DLD1 (cell line): ENCODE data around the gene BAAT.
"Not testable (repeated sequence)": the region's sequence is repeated elsewhere in the genome, so short reads cannot be mapped to it uniquely, and the experiment has no call there.

Experiments
- in situ Hi-C: cut with HindIII; loops from 2 replicates; pipeline ENCODE4 v1.10.0; 2017; ENCODE audit warnings: low sequenced_read_pairs

Gene BAAT

GRCh38 chr9:101384873-101385536, at the start of gene BAAT:
Gene BAAT, minus strand, starts transcription at chr9:101385006. Its CDS starts 13,602 bp downstream, at chr9:101371404.
- in situ Hi-C loops = not testable (repeated sequence)

DNA sequence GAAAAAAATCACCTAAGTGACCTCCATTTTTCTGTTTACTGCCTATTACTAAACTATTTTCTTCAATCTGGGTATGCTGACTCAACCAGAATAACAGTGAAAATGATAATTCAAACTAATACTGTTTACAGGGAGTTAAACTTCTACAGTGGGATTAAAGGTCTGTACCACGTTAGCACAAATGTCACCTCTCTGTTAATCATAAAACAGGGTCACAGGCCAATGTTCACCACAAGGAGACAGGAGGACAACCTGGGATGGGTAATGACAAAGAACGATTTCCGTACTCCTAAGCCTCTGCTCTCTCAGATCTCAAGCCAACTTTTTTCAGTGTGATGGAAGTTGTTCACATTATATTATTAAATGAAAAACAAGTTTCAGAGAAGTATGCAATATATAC, 48.4 kb upstream of the BAAT start:
- in situ Hi-C loops = no loop called here

DNA sequence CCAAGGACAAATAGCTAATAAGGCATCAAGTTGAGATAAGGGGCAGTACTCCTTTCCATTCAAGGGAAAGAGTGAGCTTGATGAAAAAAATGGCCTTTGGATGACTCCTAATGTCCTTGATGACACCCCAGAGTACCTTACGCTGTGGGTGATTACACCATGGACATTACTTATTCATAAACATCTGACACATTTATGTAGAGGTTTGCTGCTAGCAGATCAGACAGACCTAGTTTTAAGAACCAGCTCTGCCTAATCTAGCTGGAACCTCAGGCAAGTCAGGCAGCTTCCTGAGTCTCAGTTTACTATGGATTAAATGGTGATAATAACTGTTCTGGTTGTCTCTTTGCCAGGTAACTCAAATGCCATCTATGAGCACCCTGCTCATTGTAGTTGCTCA, 47.9 kb upstream of the BAAT start:
- in situ Hi-C loops = no loop called here

GRCh38 chr9:101432171-101432570, 47.4 kb upstream of the BAAT start:
- in situ Hi-C loops = no loop called here

DNA sequence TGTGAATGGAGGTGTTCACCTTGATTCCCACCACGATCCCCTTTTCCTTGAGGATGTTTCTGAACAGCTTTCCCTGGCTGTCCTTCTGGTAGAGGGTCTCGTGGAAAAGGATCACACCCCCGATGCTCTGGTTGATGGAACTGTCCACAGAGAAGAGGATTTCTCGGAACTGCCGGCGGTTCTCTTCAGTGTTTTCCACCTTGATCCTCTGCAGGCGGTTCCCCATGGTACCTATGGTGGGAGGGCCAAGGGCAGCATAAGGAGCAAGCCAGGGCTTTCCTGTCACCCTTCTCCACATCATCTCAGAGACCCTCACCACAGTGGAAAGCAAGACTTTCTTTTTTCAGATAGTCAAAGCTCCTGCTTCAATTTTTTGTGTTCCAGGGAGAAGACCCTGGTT, 44.9 kb upstream of the BAAT start:
- in situ Hi-C loops = no loop called here

- in situ Hi-C loops = no loop called here
Measured at GRCh38 chr9:101428909-101429308, 44.1 kb upstream of the BAAT start.

DNA sequence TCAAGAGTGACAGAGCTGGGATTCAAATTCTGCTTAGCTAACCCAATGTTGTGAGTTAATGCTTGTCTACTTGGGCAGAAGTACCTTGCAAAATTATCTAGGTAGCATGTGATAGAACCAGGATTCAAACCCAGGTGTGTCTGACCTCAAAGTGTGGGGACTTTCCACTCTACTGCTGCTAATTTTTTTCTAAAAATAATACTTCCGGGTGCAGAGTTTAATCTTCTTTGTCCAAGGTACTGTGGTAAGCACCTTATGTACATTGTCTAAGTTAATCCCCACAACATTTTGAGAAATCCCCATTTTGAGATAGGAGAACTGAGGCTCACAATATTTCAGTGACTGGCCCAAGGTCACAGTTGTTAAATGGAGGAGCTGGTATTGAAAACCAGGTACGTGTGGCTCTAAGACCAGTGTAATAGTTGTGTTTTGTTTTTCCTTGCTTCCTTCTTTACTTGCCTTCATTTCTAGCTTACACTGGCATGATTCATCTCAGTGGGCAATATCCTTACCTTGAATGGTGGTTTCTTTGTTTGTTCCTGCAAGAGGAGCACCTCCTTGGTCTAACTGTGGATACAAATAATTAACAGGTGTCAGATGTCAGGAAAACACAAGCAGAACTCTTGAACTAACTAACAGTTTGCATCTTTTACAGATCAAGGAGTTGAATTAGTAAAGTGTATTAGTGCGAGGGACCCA, 43.3 kb upstream of the BAAT start:
- in situ Hi-C loops = no loop called here

GRCh38 chr9:101427358-101427757, 42.6 kb upstream of the BAAT start:
- in situ Hi-C loops = no loop called here

DNA sequence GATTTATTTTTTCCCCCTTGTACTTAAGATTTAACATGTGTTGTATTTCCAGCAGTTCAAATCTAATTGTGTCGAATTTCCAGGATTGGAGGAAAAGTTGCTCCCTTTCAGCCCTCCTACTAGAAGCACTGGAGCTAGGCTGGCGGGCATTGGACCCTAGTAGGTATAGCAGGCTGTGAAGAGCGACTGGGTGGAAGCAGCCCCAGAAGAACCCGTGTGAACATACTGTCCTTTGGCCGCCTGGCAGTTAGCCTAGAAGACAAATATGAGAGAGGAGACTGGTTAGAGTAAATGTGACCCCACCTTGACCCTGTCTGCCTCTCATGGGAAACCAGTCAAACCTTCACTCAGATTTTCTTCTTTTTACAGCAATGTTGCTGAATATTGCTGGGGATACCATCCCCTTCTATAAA, 36.9 kb upstream of the BAAT start:
- in situ Hi-C loops = no loop called here

GRCh38 chr9:101419863-101420262, 35.1 kb upstream of the BAAT start:
- in situ Hi-C loops = no loop called here

- in situ Hi-C loops = no loop called here
Measured at GRCh38 chr9:101418518-101419430, 34.0 kb upstream of the BAAT start.

- in situ Hi-C loops = no loop called here
Measured at GRCh38 chr9:101417977-101418376, 33.2 kb upstream of the BAAT start.

DNA sequence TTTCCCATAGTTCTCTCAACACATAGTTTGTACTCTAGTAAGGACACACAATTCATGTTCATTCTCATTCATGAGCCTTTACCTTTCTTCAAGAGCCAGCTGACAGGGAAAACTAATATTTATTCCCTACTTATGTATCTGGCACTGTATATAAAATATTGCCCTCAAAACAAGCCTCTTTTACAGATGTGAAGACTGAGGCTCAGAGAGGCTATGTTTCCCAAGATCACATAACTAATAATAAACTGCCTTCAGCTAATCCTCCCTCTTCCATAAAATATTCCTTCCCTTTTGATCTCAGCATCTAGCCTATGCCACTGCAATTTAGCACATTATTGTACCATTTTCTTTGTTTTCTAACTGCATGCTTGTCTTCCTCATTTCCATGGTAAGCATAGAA, 32.6 kb upstream of the BAAT start:
- in situ Hi-C loops = no loop called here

DNA sequence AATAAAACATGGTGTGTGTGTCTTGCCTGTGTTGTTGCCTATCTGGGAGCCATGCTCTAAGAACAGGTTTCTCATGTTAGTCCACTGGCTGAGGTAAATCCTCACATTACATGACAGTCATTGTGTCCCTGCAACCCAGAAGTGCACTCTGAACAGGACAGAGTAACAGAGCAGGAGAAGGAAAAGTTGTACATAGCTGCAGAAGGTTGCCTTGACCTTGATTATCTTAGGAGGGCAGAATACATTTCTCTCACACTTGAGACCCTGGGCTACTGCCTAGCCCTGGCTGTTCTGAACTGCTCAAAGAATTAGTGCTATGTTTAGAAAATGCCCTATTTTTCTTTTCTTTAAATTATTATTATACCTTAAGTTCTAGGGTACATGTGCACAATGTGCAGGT, 30.8 kb upstream of the BAAT start:
- in situ Hi-C loops = no loop called here

GRCh38 chr9:101414839-101415238, 30.0 kb upstream of the BAAT start:
- in situ Hi-C loops = no loop called here

GRCh38 chr9:101409079-101409477, 24.3 kb upstream of the BAAT start:
- in situ Hi-C loops = no loop called here

- in situ Hi-C loops = no loop called here
Measured at GRCh38 chr9:101408374-101409078, 23.7 kb upstream of the BAAT start.

DNA sequence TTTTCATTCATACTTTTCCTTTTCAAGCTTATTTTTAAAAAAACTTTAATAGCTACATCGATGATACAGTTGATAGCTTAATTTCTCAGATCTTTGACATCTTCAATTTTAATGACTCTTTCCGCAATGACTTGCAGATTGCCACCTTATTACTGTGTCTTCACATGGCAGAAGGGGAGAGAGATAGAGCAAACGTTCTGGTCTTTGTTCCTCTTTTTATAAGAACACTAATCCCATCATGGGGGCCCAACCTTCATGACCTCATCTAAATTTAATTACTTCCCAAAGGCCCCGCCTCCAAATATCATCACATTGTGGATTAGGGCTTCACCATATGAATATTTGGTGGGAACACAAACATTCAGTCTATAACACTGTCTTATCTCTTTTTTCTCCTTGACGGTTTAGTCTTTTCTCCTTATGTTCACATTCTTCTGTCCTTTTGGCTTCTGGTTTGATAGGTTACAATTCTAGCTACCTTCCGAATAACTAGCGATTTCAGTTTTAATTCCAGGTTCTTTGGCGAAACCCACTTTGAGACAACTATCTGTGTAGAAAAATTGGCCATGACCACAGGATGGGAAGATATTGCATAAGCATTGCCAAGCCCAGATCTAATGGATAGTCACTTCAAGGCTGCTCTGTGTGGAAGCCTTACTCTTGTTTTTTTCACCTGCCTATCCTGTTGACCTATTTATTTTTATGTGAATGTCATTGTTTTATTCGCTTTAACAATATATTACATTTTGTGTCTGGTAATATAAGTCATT, 18.9 kb upstream of the BAAT start:
- in situ Hi-C loops = no loop called here

- in situ Hi-C loops = no loop called here
Measured at GRCh38 chr9:101400120-101400519, 15.3 kb upstream of the BAAT start.

GRCh38 chr9:101399643-101399970, 14.8 kb upstream of the BAAT start:
- in situ Hi-C loops = no loop called here
